GM19463 (cell line): Measurements from ENCODE around the gene MIOX.

ENCODE experiments used
- ATAC-seq: cut with Tn5 transposase; IDR thresholded peaks from one replicate; pipeline ENCODE4 v1.9.1; 2021; ENCODE audit warnings: mild to moderate bottlenecking, moderate library complexity; ENCODE audit not compliant: unreplicated experiment

The MIOX gene

DNA sequence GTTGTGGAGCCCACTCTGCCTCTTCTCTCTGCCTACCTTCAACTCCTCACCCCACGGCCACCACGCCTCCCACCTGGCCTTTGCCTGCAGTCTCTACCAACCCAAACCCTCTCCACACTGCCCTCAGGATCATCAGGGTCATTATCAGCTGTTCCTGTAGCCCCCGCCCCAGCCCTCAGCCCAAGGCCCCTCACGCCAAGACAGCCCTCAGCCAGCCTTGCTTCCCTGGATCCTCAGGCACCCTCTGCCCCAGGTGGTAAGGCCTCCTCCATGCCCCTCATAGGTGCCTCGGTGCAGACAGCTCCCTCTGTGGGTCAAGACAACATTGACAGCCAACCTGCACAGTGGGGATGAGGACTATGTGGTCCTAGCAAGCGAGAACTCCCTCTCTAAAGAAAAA lies 13.6 kb upstream of the MIOX start:
- no peak for ATAC-seq

DNA sequence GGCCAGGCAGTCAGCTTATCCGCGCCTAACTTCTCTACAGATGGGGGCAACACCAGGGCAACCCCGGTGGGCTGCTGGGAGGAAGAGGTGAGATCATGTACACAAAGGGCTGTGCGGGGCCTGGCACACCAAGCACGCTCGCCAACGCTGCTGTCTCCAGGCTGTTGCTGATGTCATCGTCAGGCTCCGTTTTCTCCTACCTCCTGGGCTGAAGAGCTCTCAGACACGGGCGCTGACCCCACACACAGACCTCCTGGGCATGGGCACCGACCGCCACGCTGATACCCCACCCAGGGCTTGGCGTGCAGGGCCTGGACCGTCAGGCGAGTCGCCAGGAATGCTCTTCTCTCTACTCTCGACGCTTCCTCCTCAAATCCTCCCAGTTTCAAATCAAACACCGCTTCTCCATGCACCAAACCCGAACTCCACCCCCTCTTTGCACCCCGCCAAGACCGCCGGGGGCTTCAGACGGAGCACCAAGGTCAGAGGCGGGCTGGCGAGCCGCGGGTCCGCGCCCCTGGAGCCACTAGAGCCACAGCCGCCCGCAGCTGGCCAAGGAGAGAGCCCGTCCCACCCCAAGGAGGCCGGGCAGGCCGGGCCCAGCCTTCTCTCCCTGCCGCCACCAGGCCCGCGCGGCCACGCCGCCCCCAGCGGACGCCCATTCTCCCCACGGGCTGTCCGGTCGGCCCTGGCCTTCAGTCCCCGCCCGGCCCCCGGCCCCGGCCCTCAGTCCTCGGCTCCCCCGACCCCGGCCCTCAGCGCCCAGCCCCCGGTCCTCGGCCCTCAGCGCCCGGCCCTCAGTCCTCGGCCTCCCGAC lies 12.6 kb upstream of the MIOX start:
- ATAC-seq: no peak

DNA sequence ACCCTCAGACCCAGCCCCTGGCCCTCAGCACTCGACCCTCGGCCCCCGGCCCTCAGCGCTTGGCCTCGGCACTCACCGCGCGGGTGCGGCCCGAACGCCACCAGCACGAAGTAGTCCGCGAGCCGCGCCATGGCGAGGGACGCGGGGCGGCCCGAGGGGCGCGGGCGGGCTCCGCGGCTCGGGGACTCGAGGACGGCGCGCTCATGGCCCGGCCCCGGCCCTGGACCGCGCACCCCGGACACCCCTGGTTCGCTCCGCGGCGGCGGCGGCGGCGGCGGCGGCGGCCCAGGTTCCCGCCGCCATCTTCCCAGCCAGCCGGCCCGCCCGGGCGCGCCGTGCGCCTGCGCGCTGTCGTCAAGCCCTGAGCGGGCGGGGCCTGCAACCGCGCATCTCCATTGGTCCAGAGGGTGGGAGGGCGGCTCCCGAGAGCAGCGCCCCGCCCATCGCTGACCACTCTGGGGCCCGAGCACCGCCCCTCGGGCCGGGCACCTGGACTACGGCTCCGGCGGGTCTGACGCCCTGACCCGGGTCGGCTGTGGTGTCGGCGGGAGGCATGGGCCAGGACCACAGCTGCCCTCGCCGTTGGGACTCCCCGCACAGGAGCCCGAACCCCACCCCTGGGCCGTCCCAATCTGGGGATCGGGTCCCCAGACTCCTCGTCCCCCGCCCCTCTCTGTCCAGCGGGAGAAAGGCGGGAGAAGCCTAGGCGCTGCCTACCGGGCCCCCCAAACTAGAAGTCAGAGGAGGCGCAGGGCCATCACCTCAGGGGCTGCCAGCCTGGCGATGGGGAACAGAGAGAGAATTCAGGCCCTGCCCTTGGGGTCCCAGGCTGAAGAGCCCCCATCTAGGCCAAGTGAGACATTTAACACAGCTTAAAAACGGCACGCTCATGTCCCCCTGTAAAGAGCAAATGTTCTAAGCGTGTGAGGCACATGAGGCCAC lies 11.7 kb upstream of the MIOX start, which contains the start of gene SBF1:
Gene SBF1 (minus strand): TSS at position 326 of the 942 bp plus-strand sequence. CDS start 195 bp downstream, at position 131.
- ATAC-seq: peak; percentile 73

DNA sequence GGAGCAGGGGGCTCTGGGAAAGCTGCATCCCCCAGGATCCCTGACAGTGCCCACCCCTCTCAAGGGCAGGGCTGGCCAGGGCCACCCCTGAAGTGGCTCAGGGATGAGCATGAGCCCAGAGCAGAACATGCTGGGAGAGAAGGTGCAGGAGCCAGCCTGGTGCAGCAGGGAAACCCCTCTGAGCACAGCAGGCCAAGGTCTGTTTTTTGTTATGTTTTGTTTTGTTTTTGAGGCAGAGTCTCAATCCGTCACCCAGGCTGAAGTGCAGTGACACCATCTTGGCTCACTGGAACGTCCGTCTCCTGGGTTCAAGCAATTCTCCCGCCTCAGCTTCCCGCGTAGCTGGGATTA lies 11.0 kb upstream of the MIOX start:
- ATAC-seq: no peak

DNA sequence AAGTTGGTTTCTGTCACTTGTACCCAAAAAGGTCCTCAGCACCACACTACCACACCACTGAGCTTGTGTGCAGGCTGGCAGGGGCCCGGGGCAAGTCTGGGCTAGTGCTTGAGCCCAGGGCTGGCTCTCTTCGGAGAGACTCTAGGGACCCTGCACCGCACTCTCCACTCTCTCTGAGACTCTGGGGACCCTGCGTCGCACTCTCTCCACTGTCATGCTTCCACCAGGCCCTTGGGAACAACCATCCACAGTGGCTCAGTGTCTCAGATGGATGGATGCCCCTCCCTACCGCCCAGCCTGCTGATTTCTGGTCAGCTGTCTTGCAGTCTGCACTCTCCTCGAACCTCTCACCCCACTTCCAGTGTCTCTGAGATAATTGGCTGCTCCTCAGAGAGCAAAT lies 9.8 kb upstream of the MIOX start:
- ATAC-seq: no peak

DNA sequence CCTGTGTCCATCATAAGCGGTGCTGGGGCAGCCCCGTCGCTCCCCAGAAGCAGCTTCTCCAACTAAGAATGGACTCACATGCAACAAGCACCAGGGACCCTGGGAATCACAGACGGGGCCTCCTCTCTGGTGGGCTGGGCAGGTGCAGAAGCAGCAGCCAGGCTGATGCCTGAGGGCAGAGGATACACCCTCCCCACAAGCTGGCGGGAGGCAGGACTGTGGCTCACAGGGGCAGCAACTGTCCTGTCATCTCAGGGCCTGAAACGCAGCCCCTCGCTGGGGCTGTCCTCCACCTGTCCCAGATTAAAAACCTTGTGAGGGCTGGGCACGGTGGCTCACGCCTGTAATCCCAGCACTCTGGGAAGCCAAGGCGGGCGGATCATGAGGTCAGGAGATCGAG lies 8.7 kb upstream of the MIOX start:
- ATAC-seq: no peak

DNA sequence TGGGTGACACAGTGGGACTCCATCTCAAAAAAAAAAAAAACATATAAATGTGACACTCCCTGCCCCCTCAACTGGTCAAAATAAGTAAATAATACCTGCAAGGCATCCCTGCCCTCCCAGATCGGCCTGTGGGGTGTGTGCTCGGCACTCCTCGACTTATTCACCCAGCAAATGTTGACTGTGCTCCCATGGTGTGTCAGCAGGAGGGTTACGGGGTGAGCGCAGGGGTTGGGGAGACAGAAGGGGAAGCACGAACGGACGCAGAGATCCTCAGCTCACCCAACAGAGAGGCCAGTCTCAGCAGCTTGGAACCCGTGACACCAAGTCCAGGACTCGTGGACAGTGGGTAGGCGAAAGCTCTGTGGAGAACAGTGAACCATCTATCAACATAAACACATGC lies 6.9 kb upstream of the MIOX start:
- no peak for ATAC-seq

DNA sequence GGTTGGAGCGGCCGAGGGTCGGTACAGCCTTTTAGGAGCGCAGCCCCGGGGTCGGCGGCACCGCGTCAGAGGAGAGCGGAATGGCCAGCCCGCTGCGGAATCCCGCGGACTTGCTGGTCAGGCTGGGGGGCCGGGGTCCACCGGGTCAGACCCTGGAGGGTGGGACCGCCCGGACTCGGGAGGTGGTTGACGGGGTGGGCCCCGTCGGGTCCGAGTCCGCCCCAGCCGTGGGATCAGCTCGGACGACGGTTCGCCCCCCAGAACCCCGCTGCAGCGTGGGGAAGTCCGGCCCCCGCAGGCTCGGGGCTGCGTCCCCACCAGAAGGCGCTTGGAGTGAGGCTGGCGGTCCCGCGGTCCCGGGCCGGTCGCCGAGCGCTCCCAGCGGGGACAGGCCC lies 5.6 kb upstream of the MIOX start:
- ATAC-seq: no peak

DNA sequence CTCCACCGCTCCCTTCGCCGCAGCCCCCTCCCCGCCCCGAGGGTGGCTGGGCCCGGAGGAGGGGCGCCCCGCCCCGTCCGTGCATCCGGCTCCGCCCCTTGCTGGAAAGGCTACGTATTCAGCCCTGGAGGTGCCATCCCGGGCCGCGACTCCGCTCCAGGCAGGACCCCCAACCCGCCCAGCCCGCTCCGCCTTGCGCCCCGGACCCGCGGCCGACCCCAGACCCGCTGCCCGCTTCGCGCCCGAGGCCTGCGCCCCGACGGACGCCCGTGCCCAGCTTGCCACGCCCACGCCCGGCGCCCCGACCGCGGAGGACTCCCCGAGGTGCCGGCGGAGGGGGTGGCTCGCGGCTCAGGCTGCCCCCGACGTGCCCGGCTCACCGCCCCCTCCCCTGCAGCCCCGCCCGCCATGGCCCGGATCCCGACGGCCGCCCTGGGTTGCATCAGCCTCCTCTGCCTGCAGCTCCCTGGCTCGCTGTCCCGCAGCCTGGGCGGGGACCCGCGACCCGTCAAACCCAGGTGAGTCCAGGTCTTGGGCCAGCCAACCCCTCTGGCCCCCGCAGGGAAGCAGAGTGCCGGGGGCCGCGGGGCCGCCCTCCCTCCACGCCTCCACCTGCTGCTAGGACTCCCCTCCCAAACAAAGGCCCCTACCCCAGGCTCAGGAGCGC lies 5.1 kb upstream of the MIOX start, which contains the start of gene ADM2:
Gene ADM2 (plus strand): TSS at position 104 of the 667 bp plus-strand sequence. CDS start 305 bp downstream, at position 409.
- ATAC-seq: no peak

DNA sequence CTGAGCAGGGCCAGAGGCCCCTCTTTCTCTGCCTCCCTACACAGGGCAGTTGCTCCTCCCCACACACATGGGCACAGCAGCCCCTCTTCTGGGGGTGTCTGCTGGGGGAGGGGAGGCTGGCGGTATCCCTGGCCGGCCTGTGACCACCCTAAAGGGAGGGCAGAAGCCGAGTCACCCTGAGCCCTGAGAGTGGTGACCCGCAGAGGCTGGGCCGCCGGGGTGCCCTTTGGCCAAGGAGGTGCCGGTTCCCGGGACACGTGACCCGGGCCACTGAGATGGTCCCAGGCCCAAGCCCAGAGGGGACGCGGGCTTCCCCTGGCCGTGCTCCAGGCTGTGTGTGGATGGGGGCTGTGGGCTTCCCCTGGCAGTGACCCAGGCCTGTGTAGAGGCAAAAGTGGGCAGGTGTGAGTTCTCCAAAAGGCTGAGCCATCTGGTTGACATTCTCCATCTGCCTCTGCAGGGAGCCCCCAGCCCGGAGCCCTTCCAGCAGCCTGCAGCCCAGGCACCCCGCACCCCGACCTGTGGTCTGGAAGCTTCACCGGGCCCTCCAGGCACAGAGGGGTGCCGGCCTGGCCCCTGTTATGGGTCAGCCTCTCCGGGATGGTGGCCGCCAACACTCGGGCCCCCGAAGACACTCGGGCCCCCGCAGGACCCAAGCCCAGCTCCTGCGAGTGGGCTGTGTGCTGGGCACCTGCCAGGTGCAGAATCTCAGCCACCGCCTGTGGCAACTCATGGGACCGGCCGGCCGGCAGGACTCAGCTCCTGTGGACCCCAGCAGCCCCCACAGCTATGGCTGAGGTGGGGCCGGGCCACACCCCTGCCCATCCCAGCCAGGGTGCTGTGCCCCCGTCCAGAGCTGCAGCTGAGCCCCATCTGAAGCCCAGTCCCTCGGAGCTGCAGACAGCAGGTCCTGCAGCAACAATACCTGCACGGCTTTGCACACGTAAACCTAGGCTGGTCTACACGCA lies 4.3 kb upstream of the MIOX start:
- no peak for ATAC-seq

DNA sequence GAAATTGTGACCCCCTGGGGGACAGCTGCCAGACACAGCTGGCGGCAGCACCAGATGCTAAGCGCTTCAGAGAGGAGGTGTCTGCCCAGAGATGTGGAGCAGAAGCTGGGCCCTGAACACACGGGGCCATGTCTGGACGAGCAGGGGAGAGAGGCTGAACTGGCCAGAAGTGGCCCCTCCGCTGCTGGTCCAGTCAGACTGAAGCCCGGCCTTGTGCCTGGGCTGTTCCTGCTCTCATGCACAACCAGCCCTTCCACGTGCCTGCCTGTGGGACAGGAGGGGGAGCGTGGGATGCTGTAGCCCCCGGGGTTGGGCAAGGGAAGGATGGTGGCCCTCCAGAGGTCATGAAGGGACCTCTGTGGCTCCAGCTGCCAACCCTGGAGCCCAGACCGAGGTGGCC lies 3.6 kb upstream of the MIOX start:
- no peak for ATAC-seq

DNA sequence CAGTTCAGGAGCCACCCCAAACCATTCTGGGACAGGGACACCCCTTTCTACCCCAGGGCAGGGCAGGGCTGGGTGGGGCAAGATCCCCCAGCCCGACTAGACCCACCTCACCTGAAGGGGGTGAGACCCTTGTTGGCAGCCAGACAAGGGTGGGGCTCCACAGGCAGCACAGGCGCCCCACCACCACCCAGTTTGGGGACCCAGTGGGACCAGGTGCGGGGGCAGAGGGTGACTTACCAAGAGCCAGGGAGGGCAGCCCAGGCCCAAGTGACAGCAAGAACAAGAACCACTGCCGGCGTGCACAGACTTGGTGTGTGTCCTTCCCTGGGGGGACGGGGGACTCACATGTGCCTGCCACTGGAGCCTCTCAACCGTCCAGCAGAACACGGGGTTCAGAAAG lies 3.1 kb upstream of the MIOX start:
- no peak for ATAC-seq

DNA sequence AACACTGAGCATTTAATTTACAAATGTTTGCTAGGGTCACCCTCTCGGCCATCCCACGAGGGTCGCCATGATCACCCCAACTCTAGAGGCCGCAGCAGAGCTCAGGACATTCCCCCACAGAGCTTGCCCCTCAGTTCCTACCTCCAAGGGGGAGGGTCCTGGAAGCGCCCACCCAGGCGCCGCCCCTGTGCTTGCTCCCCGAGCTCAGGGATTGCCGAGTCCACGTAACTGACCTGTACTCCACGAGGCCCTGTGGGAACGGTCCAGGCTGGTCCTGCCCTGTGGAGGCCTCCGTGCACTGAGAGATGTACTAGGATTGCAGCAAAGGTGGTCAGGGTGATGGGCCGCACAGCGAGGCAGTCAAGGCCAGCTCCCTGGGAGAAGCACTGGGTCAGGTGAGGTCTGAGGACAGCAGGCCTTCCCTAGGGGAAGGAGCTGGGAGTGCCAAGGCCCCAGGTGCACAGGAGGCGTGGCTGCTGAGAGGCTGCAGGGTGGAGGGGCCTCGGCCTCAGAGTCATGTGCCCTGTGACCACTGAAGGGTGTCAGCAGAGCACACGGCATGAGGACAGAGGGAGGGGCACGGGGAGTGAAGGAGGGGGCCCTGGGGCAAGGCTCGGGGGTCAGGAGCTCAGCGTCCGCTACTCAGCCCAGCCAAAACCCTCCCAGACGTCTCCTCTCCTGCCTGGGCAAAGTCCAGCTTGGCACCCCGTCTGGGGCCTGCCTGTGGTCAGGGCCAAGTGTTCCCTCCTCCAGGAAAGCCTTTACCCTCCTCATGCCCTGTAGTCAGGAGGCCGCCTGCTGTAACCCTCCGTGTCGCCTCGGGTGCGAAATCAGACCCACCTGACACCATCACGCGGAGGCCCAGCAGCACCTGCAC lies 2.4 kb upstream of the MIOX start:
- no peak for ATAC-seq

DNA sequence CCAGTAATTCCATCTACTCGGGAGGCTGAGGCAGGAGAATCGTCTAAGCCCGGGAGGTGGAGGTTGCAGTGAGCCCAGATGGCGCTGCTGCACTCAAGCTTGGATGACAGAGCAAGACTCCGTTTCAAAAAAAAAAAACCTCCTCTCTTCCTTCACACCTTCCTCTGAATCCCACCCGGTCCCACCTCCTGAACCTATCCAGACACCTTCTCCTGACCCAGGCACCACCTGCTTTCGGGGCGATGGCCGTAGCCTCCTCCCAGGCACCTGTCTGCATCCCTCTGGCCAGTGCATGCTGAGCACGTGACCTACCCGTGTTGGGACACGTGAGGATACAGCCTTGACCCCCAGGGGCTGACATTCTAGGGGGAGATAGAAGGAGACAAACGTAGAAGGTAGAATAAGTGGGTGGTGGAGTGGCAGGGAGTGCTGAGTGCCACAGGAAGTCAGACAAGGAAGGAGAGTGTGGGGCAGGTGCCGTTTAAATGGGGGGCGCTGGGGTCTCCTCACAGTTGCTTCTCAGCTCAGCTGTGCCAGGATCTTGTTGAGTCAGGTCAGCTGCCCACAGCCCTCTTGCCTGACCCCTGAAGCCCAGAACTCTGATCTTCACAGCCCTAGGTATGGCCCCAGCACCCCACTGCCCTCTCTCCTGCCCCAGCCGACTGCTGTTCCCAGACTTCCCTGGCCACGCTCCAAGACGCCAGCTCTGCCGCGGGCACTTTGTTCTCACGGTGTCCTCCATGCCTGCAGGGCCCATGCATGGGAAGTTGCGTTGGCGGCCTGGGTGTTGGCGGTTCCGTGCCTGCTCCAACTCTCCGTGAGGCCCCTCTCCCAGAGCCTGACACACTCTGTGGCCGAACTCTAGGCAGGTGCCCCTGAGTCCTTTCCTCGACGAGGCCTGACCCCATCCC lies 1.2 kb upstream of the MIOX start:
- ATAC-seq: no peak

DNA sequence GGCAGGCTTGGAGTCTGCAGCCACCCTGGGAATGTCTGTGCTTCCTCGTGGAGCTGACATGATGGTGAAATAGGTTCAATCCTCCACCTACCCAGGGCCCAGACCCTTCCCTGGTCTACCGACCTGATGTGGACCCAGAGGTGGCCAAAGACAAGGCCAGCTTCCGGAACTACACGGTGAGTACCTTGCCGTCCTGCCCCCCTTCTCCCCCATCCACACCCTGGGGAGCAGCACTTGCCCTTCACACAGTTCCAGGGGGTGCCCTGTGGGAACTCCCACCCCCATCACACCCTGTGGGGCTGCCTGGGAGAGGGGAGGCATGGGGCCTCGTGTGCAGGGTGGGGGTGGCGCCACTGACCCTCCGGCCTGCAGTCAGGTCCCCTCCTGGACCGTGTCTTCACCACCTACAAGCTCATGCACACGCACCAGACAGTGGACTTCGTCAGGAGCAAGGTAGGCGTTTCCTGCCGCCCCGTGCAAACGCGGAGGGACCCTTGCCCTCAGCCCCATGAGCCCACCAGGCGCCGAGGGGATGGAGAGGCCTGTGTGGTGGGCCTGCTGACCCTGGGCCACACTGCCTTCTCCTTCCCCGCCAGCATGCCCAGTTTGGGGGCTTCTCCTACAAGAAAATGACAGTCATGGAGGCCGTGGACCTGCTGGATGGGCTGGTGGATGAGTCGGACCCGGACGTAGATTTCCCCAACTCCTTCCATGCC lies 789 bp downstream of the MIOX start:
- no peak for ATAC-seq

DNA sequence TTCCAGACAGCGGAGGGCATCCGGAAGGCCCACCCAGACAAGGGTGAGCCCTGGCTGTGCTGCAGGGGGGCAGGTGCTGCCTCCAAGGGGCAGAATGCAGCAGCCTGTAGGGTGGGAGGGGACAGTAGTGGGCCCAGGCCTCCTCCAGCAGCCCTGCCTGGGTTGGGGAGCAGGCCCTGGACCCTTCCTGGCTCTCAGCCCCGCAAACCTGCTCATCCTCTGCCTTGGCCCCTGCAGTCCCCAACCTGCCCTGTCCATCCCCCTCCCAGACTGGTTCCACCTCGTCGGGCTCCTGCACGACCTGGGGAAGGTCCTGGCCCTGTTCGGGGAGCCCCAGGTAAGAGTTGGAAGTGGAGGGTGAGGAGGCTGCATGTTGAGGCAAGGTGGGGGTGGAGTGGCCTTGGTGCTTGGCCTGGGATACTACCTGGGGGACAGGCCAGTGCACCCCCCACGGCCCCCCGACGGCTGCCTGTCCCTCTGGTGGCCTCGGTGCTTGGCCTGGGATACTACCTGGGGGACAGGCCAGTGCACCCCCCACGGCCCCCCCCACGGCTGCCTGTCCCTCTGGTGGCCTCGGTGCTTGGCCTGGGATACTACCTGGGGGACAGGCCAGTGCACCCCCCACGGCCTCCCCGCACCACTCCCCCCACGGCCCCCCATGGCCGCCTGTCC lies 1.5 kb downstream of the MIOX start:
- no peak for ATAC-seq

DNA sequence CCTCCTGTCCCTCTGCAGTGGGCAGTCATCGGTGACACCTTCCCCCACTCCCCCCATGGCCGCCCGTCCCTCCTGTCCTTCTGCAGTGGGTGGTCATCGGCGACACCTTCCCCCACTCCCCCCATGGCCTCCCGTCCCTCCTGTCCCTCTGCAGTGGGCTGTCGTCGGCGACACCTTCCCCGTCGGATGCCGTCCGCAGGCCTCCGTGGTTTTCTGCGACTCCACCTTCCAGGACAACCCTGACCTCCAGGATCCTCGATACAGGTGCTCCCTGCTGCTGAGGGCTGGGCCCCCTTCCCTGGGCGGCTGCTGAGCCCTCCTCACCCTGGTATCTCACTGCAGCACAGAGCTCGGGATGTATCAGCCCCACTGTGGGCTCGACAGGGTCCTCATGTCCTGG lies 2.2 kb downstream of the MIOX start:
- no peak for ATAC-seq
